Measurements from ENCODE around the gene SLC25A41. TPM values are rescaled to one million over a fixed set of nuclear protein-coding genes. Genes with fewer than 3 reads are reported as not detected.

SLC25A41 gene
- total and polyA plus RNA-seq, 2 of the 8 experiments (the other 6 are each of a cell fraction or from before 2014, with no cell fraction given), result 0.50 TPM; not detected in 1

DNA sequence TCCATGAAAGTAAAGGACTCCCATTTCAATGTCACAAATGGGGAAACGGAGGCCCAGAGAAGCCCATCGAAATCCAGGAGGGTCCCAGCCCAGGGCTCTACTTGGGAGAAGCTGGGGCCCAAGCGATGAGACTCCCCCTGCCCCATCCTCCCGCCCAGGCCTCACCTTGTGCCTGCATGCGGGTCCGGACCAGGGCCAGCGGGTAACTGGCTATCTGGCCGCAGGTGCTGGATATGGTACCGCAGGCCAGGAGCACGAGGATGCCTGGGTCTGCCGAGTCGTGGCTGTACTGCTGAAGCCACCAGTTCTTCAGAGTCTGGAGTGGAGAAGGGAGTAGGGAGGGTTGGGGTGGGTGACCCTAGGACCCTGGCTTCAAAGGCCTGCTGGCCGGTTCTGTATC lies 10.4 kb upstream of the SLC25A41 start:
- H2BK20ac ChIP-seq (ENCODE audit: low read length), result no peak overlapping the region
- H3K9ac ChIP-seq (replicated peaks in 1 of 4; ENCODE audit: extremely low read depth in 1 of 4, low read depth in 3 of 4, low read length in 3 of 4), result no peak overlapping the region

More for the DNA sequence above, 10.4 kb upstream of the SLC25A41 start:
- no peak overlapping the region for H2BK5ac ChIP-seq (ENCODE audit: low read depth, low read length)
- no peak overlapping the region for H3K4me3 ChIP-seq (ENCODE audit: extremely low read depth in 1 of 4, insufficient read depth in 2 of 4, low read depth in 3 of 4, low read length in 4 of 4)
- H2BK120ac ChIP-seq (replicated peaks; ENCODE audit: low read depth, low read length), result no peak overlapping the region
- no peak overlapping the region for H3K56ac ChIP-seq (replicated peaks; ENCODE audit: insufficient read length, low read depth, low read length)
- H3K79me1 ChIP-seq (ENCODE audit: low read depth, low read length), result no peaks in the 10 kb centered on the region
- H4K20me1 ChIP-seq (replicated peaks in 1 of 2; ENCODE audit: control insufficient read depth in 1 of 2, insufficient read depth in 2 of 2, low read length in 2 of 2), result no peaks in the 10 kb centered on the region
- H2AFZ ChIP-seq (ENCODE audit: low read length), result no peak overlapping the region
- no peak overlapping the region for H3K4me2 ChIP-seq (ENCODE audit: insufficient read depth in 1 of 2, low read depth in 2 of 2, low read length in 2 of 2)
- no peaks in the 10 kb centered on the region for H3K36me3 ChIP-seq (ENCODE audit: control insufficient read depth in 2 of 4, insufficient read depth in 4 of 4, low read length in 3 of 4)
- H2BK15ac ChIP-seq (ENCODE audit: low read length), result no peak overlapping the region
- H3K23ac ChIP-seq (ENCODE audit: insufficient read length), result no peak overlapping the region
- 89% methylated on average over 13 of the region's 13 CpGs; no CpG with 5 or more reads in 1 of the 2 experiments for WGBS, 2 experiments (ENCODE audit: extremely low coverage in 1 of 2, insufficient coverage in 1 of 2, insufficient read length in 1 of 2, insufficient replicate concordance in 2 of 2, low coverage in 1 of 2, low lambda C conversion rate in 2 of 2, missing lambda C conversion rate in 1 of 2)
- H3K14ac ChIP-seq (ENCODE audit: insufficient read length), result no peak overlapping the region
- no peaks in the 10 kb centered on the region for H3K9me3 ChIP-seq (ENCODE audit: insufficient read depth in 2 of 2, low read depth in 1 of 2, low read length in 1 of 2)
- no peak overlapping the region for H2BK12ac ChIP-seq (ENCODE audit: low read depth, low read length)
- ChIA-PET CTCF (ENCODE audit: partially characterized antibody) (interaction anchor here (0.6 to 1.7 kb wide), 3 partner anchors 26 to 1624 kb away, joined by 3 to 4 read pairs (median 3); no protein-coding TSS in a partner anchor), POLR2A (ENCODE audit: partially characterized antibody) (interaction anchor here (0.6 to 2.1 kb wide), 2 partner anchors 8 to 9 kb away, joined by 3 to 4 read pairs; no protein-coding TSS in a partner anchor)
- FAIRE-seq (no peak), DNase-seq (ENCODE audit: low read depth in 1 of 2, low spot score in 2 of 2) (no peak)
- no peak overlapping the region for H3K18ac ChIP-seq (ENCODE audit: extremely low read depth, low read length)
- no peak overlapping the region for H4K5ac ChIP-seq (ENCODE audit: insufficient read length, low read depth, low read length)
- H4K91ac ChIP-seq (replicated peaks; ENCODE audit: insufficient read length, low read length), result no peak overlapping the region
- H4K8ac ChIP-seq (ENCODE audit: extremely low read depth, insufficient read depth, low read length), result no peak overlapping the region
- H3K4me1 ChIP-seq (replicated peaks in 1 of 4; ENCODE audit: control insufficient read depth in 3 of 4, insufficient read depth in 4 of 4, low read length in 3 of 4), result no peaks in the 10 kb centered on the region
- no peaks in the 10 kb centered on the region for H3K79me2 ChIP-seq (ENCODE audit: control insufficient read depth in 1 of 2, insufficient read depth in 2 of 2, low read length in 2 of 2)
- TF ChIP-seq, protein P1, sequence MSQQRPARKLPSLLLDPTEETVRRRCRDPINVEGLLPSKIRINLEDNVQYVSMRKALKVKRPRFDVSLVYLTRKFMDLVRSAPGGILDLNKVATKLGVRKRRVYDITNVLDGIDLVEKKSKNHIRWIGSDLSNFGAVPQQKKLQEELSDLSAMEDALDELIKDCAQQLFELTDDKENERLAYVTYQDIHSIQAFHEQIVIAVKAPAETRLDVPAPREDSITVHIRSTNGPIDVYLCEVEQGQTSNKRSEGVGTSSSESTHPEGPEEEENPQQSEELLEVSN (IDR thresholded peaks at IDR 0.05), result no peak
- TF ChIP-seq RXRA (IDR thresholded peaks at IDR 0.05; ENCODE audit: insufficient read depth, low read depth, low read length) (no peak), SAP30 (IDR thresholded peaks at IDR 0.05; ENCODE audit: insufficient read depth, insufficient replicate concordance, low read length) (no peak), CBX8 (IDR thresholded peaks at IDR 0.05; ENCODE audit: borderline replicate concordance, low read depth, low read length) (no peak), CHD2 (IDR thresholded peaks at IDR 0.05; ENCODE audit: low read length) (no peak), CBX5 (IDR thresholded peaks at IDR 0.05; ENCODE audit: low read depth, low read length) (no peak), EGR1 (IDR thresholded peaks at IDR 0.05; ENCODE audit: borderline replicate concordance, low read depth, low read length) (no peak), SP1 (IDR thresholded peaks at IDR 0.05; ENCODE audit: low read depth, low read length) (no peak), NANOG (IDR thresholded peaks at IDR 0.05; ENCODE audit: insufficient read depth, low read depth, low read length, poor library complexity, severe bottlenecking) (no peak)
- TF ChIP-seq, protein P2, sequence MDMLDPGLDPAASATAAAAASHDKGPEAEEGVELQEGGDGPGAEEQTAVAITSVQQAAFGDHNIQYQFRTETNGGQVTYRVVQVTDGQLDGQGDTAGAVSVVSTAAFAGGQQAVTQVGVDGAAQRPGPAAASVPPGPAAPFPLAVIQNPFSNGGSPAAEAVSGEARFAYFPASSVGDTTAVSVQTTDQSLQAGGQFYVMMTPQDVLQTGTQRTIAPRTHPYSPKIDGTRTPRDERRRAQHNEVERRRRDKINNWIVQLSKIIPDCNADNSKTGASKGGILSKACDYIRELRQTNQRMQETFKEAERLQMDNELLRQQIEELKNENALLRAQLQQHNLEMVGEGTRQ (IDR thresholded peaks at IDR 0.05; ENCODE audit: low read length), result no peak
- no peaks in the 10 kb centered on the region for H3K27me3 ChIP-seq (replicated peaks in 1 of 4; ENCODE audit: control insufficient read depth in 3 of 4, extremely low read depth in 1 of 4, insufficient read depth in 3 of 4, low read length in 3 of 4)
- H3K27ac ChIP-seq (ENCODE audit: low read depth, low read length), result no peak overlapping the region
- no peaks in the 10 kb centered on the region for H3K23me2 ChIP-seq (ENCODE audit: low read depth, low read length)
- no peak overlapping the region for H3K4ac ChIP-seq (replicated peaks; ENCODE audit: insufficient read length, low read depth, low read length)
- no peak overlapping the region for H2AK5ac ChIP-seq (ENCODE audit: low read depth, low read length)

Data from H1 (cell line).